GM12865 (cell line): ENCODE results near the gene SLC22A2.
"Not testable (repeated sequence)": the region's sequence is repeated elsewhere in the genome, so short reads cannot be mapped to it uniquely, and the experiment has no call there.

Source experiments
- DNase-seq: peaks from one replicate; pipeline ENCODE4 v3.0.0; 2010; ENCODE audit warnings: low read depth
- H3K4me3 ChIP-seq: 2 replicates; pipeline ENCODE4 v1.5.1; 2011; ENCODE audit warnings: mild to moderate bottlenecking, low read depth, low read length, control low read depth
- CTCF ChIP-seq: IDR thresholded peaks from 2 replicates; pipeline ENCODE4 v1.5.1; 2011; ENCODE audit warnings: low read length, control low read depth, low read depth, inconsistent platforms; ENCODE audit not compliant: insufficient read depth; ENCODE audit errors: missing control alignments

The SLC22A2 gene

GRCh38 chr6:160238761-160239751 is 19.6 kb downstream of the SLC22A2 start:
- H3K4me3 ChIP-seq: no peak overlapping the region
- DNase-seq: no peak
- no peak for TF ChIP-seq CTCF

- no peak for DNase-seq
- TF ChIP-seq CTCF: no peak
Measured at GRCh38 chr6:160238278-160238711, 20.3 kb downstream of the SLC22A2 start.

GRCh38 chr6:160237597-160238275 is 20.9 kb downstream of the SLC22A2 start:
- H3K4me3 ChIP-seq, DNase-seq: not testable (repeated sequence)

More at GRCh38 chr6:160238278-160238711, 20.3 kb downstream of the SLC22A2 start:
- no peak overlapping the region for H3K4me3 ChIP-seq

- DNase-seq, H3K4me3 ChIP-seq: not testable (repeated sequence)
Measured at GRCh38 chr6:160236235-160236872, 22.3 kb downstream of the SLC22A2 start.

- not testable (repeated sequence) for H3K4me3 ChIP-seq, DNase-seq
Measured at GRCh38 chr6:160233950-160234640, 24.5 kb downstream of the SLC22A2 start.

GRCh38 chr6:160227769-160228161 is 30.9 kb downstream of the SLC22A2 start:
- DNase-seq: no peak
- no peak overlapping the region for H3K4me3 ChIP-seq
- TF ChIP-seq CTCF: no peak

GRCh38 chr6:160227038-160227768 is 31.4 kb downstream of the SLC22A2 start:
- no peak for DNase-seq
- H3K4me3 ChIP-seq: no peak overlapping the region
- TF ChIP-seq CTCF: no peak
